ENCODE data around the gene ATP8B3.

GRCh38 chr19:1754636-1755466 lies 57.2 kb downstream of the ATP8B3 start:
- TF ChIP-seq POLR2AphosphoS5 (IDR thresholded peaks at IDR 0.05; ENCODE audit: low read depth) (no peak), CTCF (conservative IDR thresholded peaks at IDR 0.05; ENCODE audit: low read depth in 2 of 2) (no peak), REST (IDR thresholded peaks at IDR 0.05; ENCODE audit: unreplicated experiment) (no peak), EZH2phosphoT487 (IDR thresholded peaks at IDR 0.05; ENCODE audit: unreplicated experiment) (peak; percentile 93), EZH2 (IDR thresholded peaks at IDR 0.05; ENCODE audit: low read depth, unreplicated experiment) (peak; percentile 100)

Measured in GM23338 (cell line).